PC-3 (cell line): ENCODE data around the gene COL25A1. TPM values are rescaled to one million over a fixed set of nuclear protein-coding genes. Genes with fewer than 3 reads are reported as not detected.
A peak's percentile ranks its signal among the peaks of the same experiment; 100 is the strongest.

Source experiments
- ATAC-seq: fragments of 200-7000 bp; cut with Tn5 transposase; 2 replicates; pipeline ENCODE4 v1.9.1; 2020; ENCODE audit warnings: mild to moderate bottlenecking, moderate library complexity
- BruUV-seq: library from RNA; stranded (reverse); fragments of 400-500 nt; replicated peaks from 2 replicates; lab custom pipeline; 2021; lab: Mats Ljungman, UMichigan
- CTCF ChIA-PET: fragments of 300-600 bp; sonication (Branson Sonifier 250); formaldehyde crosslinking; loops from one replicate; lab custom pipeline; 2022; ENCODE audit warnings: antibody characterized with exemption; lab: Charles Lee
- POLR2A ChIA-PET: fragments of 300-600 bp; sonication (Branson Sonifier 250); formaldehyde crosslinking; loops from one replicate; lab custom pipeline; 2022; ENCODE audit warnings: antibody characterized with exemption; ENCODE audit not compliant: unreplicated experiment; lab: Charles Lee
- DNase-seq: peaks from one replicate; pipeline ENCODE4 v3.0.0-alpha.2; 2015
- H2AFZ ChIP-seq: fragments of 300-600 bp; sonication (generic); 2 replicates; pipeline ENCODE4 v1.6.0; 2016; ENCODE audit warnings: antibody characterized with exemption, low read length
- H3F3A ChIP-seq: fragments of 300-600 bp; sonication (generic); one replicate; pipeline ENCODE4 v1.6.0; 2017; ENCODE audit warnings: antibody characterized with exemption, low read length, control low read depth, mild to moderate bottlenecking; ENCODE audit not compliant: unreplicated experiment
- H3K27ac ChIP-seq: fragments of 300-600 bp; sonication (generic); 2 replicates; pipeline ENCODE4 v1.5.1; 2016; ENCODE audit warnings: mild to moderate bottlenecking, low read length
- H3K27me3 ChIP-seq: fragments of 300-600 bp; sonication (generic); 2 replicates; pipeline ENCODE4 v1.6.1; 2016; ENCODE audit warnings: low read length, mixed read lengths
- H3K36me3 ChIP-seq: fragments of 300-600 bp; sonication (generic); 2 replicates; pipeline ENCODE4 v1.6.1; 2016; ENCODE audit warnings: low read depth, mixed run types, low read length, mixed read lengths
- H3K4me1 ChIP-seq: fragments of 300-600 bp; sonication (generic); 2 replicates; pipeline ENCODE4 v1.5.1; 2016; ENCODE audit warnings: low read length; ENCODE audit not compliant: insufficient read depth
- H3K4me2 ChIP-seq: fragments of 300-600 bp; sonication (generic); 2 replicates; pipeline ENCODE4 v1.6.0; 2016; ENCODE audit warnings: low read length
- H3K4me3 ChIP-seq: fragments of 300-600 bp; sonication (generic); 2 replicates; pipeline ENCODE4 v1.5.1; 2016; ENCODE audit warnings: mild to moderate bottlenecking, low read length, mixed read lengths
- H3K79me2 ChIP-seq: fragments of 300-600 bp; sonication (generic); 2 replicates; pipeline ENCODE4 v1.6.1; 2017; ENCODE audit warnings: low read length, mixed read lengths
- H3K9ac ChIP-seq: fragments of 300-600 bp; sonication (generic); 2 replicates; pipeline ENCODE4 v1.6.0; 2016; ENCODE audit warnings: mild to moderate bottlenecking, low read length
- H3K9me2 ChIP-seq: fragments of 300-600 bp; sonication (generic); replicated peaks from 2 replicates; pipeline ENCODE4 v1.6.1; 2016; ENCODE audit warnings: mixed run types, low read length, mixed read lengths
- H3K9me3 ChIP-seq: fragments of 300-600 bp; sonication (generic); 2 replicates; pipeline ENCODE4 v1.6.1; 2016; ENCODE audit warnings: low read length, mixed read lengths
- H4K20me1 ChIP-seq: fragments of 300-600 bp; sonication (generic); 2 replicates; pipeline ENCODE4 v1.6.1; 2016; ENCODE audit warnings: low read length, mixed read lengths
- CTCF ChIP-seq: fragments of 300-600 bp; sonication (generic); conservative IDR thresholded peaks from 2 replicates; pipeline ENCODE4 v1.5.1; 2017; ENCODE audit warnings: antibody characterized with exemption, low read depth, mild to moderate bottlenecking, low read length
- EZH2 ChIP-seq: fragments of 300-600 bp; sonication (generic); IDR thresholded peaks from one replicate; pipeline ENCODE4 v1.6.1; 2017; ENCODE audit warnings: antibody characterized with exemption, mild to moderate bottlenecking, low read length; ENCODE audit not compliant: unreplicated experiment
- EZH2phosphoT487 ChIP-seq: fragments of 300-600 bp; sonication (generic); IDR thresholded peaks from 2 replicates; pipeline ENCODE4 v1.6.1; 2018; ENCODE audit warnings: mild to moderate bottlenecking, antibody characterized with exemption, low read length, borderline replicate concordance
- intact Hi-C: fragments of 100-400 bp; cut with micrococcal nuclease; formaldehyde crosslinking; loops from 2 replicates; pipeline ENCODE4 v1.9.0; 2023
- total RNA-seq: library from RNA; depleted of rRNA; stranded (reverse); fragments of >200 nt; gene quantifications from 2 replicates; pipeline ENCODE4 v1.2.3, GENCODE V29; 2014

COL25A1 gene
- total RNA-seq, 1 experiment from 2014 or later: not detected

DNA sequence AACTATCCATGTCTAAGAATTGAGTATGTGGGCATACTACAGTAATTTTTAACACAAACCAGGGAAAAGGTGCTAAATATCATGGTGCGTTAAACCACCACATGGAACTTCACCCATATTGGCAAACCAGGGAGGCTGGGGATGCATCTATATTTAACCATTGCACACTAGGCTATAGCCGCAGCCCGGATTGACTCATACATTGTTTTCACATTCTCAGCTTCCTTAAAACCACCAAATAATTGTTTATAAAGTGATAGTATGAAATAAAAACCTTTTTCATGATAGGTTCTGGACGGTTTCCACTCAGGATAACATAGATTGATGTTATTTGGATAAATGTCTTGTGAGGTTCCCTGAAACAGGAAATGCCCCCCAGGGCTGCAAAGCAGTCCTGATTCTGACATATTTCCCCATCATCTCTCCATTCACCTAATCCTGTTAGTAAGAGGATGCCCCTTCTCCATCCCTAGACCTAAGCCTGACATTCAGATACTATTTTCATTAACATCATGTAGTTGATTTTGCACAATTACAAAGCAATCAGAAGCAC is 7.9 kb downstream of the COL25A1 start:
- no peaks in the 10 kb centered on the region for H3K9me2 ChIP-seq
- no peaks in the 10 kb centered on the region for H4K20me1 ChIP-seq
- TF ChIP-seq EZH2phosphoT487 (no peak), CTCF (no peak), EZH2 (no peak)
- intact Hi-C loops: loop anchor here (5.0 kb wide), 1 partner anchor 462 kb away; no protein-coding TSS in a partner anchor
- no peak overlapping the region for H2AFZ ChIP-seq
- no peaks in the 10 kb centered on the region for H3K27me3 ChIP-seq
- H3K36me3 ChIP-seq: no peaks in the 10 kb centered on the region
- H3K9me3 ChIP-seq: no peaks in the 10 kb centered on the region
- ChIA-PET CTCF (no interaction called here), POLR2A (no interaction called here)
- H3K27ac ChIP-seq: no peak overlapping the region
- H3K79me2 ChIP-seq: no peaks in the 10 kb centered on the region
- no peak overlapping the region for H3K9ac ChIP-seq
- no peak for DNase-seq
- no peaks in the 10 kb centered on the region for H3K4me1 ChIP-seq
- H3F3A ChIP-seq: no peaks in the 10 kb centered on the region
- H3K4me3 ChIP-seq: no peak overlapping the region
- ATAC-seq: no peak
- no TSS peak for BruUV-seq
- no peak overlapping the region for H3K4me2 ChIP-seq

DNA sequence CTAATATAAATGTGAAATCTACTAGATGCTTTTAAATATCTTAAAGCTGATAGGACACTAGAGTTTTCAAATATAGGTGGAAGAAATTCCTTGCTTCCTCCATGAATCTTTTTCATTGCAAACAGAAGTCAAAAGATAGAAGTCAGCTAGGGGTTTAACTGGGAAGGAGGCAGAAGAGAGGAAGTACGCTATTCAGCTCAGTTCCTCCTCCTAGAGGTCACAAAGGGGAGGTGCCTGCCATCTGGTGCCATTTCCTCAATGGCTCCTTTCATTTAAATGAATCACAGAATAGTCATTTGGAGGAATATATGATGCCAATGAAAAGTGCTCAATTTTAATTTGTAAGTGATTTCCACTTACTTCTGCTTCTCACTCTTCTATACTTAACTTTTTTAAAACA is 8.5 kb downstream of the COL25A1 start:
- ATAC-seq (no peak), DNase-seq (peak; percentile 15)
- H3K27ac ChIP-seq: no peak overlapping the region
- no peaks in the 10 kb centered on the region for H3K36me3 ChIP-seq
- POLR2A ChIA-PET: no interaction called here
- H3K9ac ChIP-seq: no peak overlapping the region
- BruUV-seq: no TSS peak
- H2AFZ ChIP-seq: no peak overlapping the region
- no peaks in the 10 kb centered on the region for H3K27me3 ChIP-seq
- no peak overlapping the region for H3K4me2 ChIP-seq
- no peaks in the 10 kb centered on the region for H4K20me1 ChIP-seq
- H3K79me2 ChIP-seq: no peaks in the 10 kb centered on the region
- no peaks in the 10 kb centered on the region for H3F3A ChIP-seq
- H3K9me2 ChIP-seq: no peaks in the 10 kb centered on the region
- CTCF ChIA-PET: no interaction called here
- H3K4me3 ChIP-seq: no peak overlapping the region
- H3K4me1 ChIP-seq: no peaks in the 10 kb centered on the region
- H3K9me3 ChIP-seq: no peaks in the 10 kb centered on the region
- TF ChIP-seq EZH2phosphoT487: no peak
- peak; percentile 33; the same call in 1 of the 2 replicates for TF ChIP-seq CTCF
- no peak for TF ChIP-seq EZH2
- intact Hi-C loops: no loop called here

DNA sequence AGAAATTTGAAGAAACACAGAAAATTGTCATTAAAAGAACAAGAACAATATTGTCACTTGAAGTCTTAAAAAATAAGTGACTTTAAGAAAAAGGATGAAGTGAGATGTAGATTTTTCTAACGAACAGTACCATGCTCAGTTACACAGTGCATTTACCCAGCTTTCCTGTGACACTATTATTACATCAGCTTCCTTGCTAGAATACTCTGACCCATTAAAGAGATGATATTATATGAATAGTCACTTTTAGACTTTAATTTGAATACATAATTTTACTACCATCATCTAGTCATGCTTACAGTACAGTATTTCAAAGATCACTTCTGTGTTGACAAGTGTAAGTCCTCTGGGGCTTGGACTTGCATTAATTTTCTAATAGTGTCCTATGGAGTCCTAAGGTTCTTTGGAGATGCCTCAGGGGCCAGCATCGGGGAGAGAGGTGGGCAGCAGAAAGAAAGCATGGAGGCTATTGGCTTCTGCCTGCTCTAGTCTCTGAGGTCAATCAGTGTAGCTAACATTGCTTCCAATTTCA is 10.7 kb downstream of the COL25A1 start:
- intact Hi-C loops: no loop called here
- H4K20me1 ChIP-seq: no peaks in the 10 kb centered on the region
- no peaks in the 10 kb centered on the region for H3F3A ChIP-seq
- ChIA-PET POLR2A (interaction anchor here (0.7 kb wide), 1 partner anchor 61 kb away, joined by 4 read pairs; no protein-coding TSS in a partner anchor), CTCF (no interaction called here)
- no peaks in the 10 kb centered on the region for H3K27me3 ChIP-seq
- no peak overlapping the region for H2AFZ ChIP-seq
- H3K36me3 ChIP-seq: no peaks in the 10 kb centered on the region
- TF ChIP-seq CTCF (no peak), EZH2 (no peak), EZH2phosphoT487 (no peak)
- H3K9me3 ChIP-seq: no peaks in the 10 kb centered on the region
- H3K4me2 ChIP-seq: no peak overlapping the region
- DNase-seq: no peak
- no peaks in the 10 kb centered on the region for H3K79me2 ChIP-seq
- H3K9ac ChIP-seq: no peak overlapping the region
- H3K9me2 ChIP-seq: no peaks in the 10 kb centered on the region
- no peak overlapping the region for H3K27ac ChIP-seq
- BruUV-seq: no TSS peak
- no peak for ATAC-seq
- no peaks in the 10 kb centered on the region for H3K4me1 ChIP-seq
- no peak overlapping the region for H3K4me3 ChIP-seq
